GM23248 (cell line): Measurements from ENCODE around the gene INO80. TPM values are rescaled to one million over a fixed set of nuclear protein-coding genes. Genes with fewer than 3 reads are reported as not detected.
"Not testable (repeated sequence)": the region's sequence is repeated elsewhere in the genome, so short reads cannot be mapped to it uniquely, and the experiment has no call there.

Experiments
- DNase-seq: peaks from one replicate; pipeline ENCODE4 v3.0.0-alpha.2; 2015
- H2AFZ ChIP-seq: fragments of 200-600 bp; sonication (generic); 2 replicates; pipeline ENCODE4 v1.6.1; 2016; ENCODE audit warnings: antibody characterized with exemption
- H3F3A ChIP-seq: fragments of 200-600 bp; sonication (generic); 2 replicates; pipeline ENCODE4 v1.6.1; 2016; ENCODE audit warnings: mild to moderate bottlenecking, antibody characterized with exemption, mixed run types; ENCODE audit not compliant: insufficient read depth
- H3K27ac ChIP-seq: fragments of 200-600 bp; sonication (generic); 2 replicates; pipeline ENCODE4 v1.5.1; 2016; ENCODE audit warnings: mild to moderate bottlenecking
- H3K27me3 ChIP-seq: fragments of 200-600 bp; sonication (generic); replicated peaks from 2 replicates; pipeline ENCODE4 v1.6.1; 2016; ENCODE audit warnings: mild to moderate bottlenecking; ENCODE audit not compliant: insufficient read depth
- H3K36me3 ChIP-seq: fragments of 200-600 bp; sonication (generic); 2 replicates; pipeline ENCODE4 v1.6.1; 2016; ENCODE audit warnings: low read depth, mild to moderate bottlenecking
- H3K4me1 ChIP-seq: fragments of 200-600 bp; sonication (generic); 2 replicates; pipeline ENCODE4 v1.6.1; 2016; ENCODE audit warnings: mild to moderate bottlenecking; ENCODE audit not compliant: insufficient read depth
- H3K4me2 ChIP-seq: fragments of 200-600 bp; sonication (generic); one replicate; pipeline ENCODE4 v1.6.1; 2016; ENCODE audit warnings: mild to moderate bottlenecking; ENCODE audit not compliant: unreplicated experiment
- H3K4me3 ChIP-seq: fragments of 200-600 bp; sonication (generic); 2 replicates; pipeline ENCODE4 v1.5.1; 2016; ENCODE audit warnings: mild to moderate bottlenecking
- H3K79me2 ChIP-seq: fragments of 200-600 bp; sonication (generic); 2 replicates; pipeline ENCODE4 v1.6.1; 2016; ENCODE audit warnings: mild to moderate bottlenecking; ENCODE audit not compliant: insufficient read depth
- H3K9ac ChIP-seq: fragments of 200-600 bp; sonication (generic); 2 replicates; pipeline ENCODE4 v1.6.1; 2016; ENCODE audit warnings: mild to moderate bottlenecking
- H3K9me2 ChIP-seq: fragments of 200-600 bp; sonication (generic); 2 replicates; pipeline ENCODE4 v1.6.1; 2016; ENCODE audit warnings: mixed run types, mild to moderate bottlenecking, moderate library complexity; ENCODE audit not compliant: insufficient read depth
- H3K9me3 ChIP-seq: fragments of 200-600 bp; sonication (generic); one replicate; pipeline ENCODE4 v1.6.1; 2017; ENCODE audit warnings: low read depth
- H4K20me1 ChIP-seq: fragments of 200-600 bp; sonication (generic); 2 replicates; pipeline ENCODE4 v1.6.0; 2016; ENCODE audit not compliant: insufficient read depth
- EZH2 ChIP-seq: fragments of 200-600 bp; sonication (generic); IDR thresholded peaks from 2 replicates; pipeline ENCODE4 v1.6.1; 2018; ENCODE audit warnings: antibody characterized with exemption, mild to moderate bottlenecking; ENCODE audit not compliant: insufficient read depth, poor library complexity, severe bottlenecking
- EZH2phosphoT487 ChIP-seq: fragments of 200-600 bp; sonication (generic); IDR thresholded peaks from 2 replicates; pipeline ENCODE4 v1.6.1; 2018; ENCODE audit warnings: antibody characterized with exemption, moderate library complexity, mild to moderate bottlenecking, low read depth; ENCODE audit not compliant: insufficient read depth
- WGBS, 2 experiments: methylation state at CpG; one replicate each; pipeline ENCODE4 v1.1.6; 2015 to 2017; ENCODE audit warnings: low lambda C conversion rate in 2 of 2, low coverage in 1 of 2; ENCODE audit errors: missing lambda C conversion rate in 2 of 2; 5-methylcytosine and 5-hydroxymethylcytosine counted together
- in situ Hi-C: fragments of 300-500 bp; cut with MboI; formaldehyde crosslinking; loops from 2 replicates; pipeline ENCODE4 v1.15.0; 2020
- polyA plus RNA-seq: library from polyadenylated mRNA; unstranded; fragments of >200 nt; fragmentation: Nextera tagmentation; extraction: Ambion mirVana; gene quantifications from 2 replicates; pipeline ENCODE4 v1.2.1, GENCODE V29; 2016
- total RNA-seq: library from RNA; depleted of rRNA; stranded (reverse); fragments of >200 nt; shearing (Covaris generic); gene quantifications from 2 replicates; pipeline ENCODE4 v1.2.3, GENCODE V29; 2014

Gene INO80
- total and polyA plus RNA-seq, 2 experiments from 2014 or later = 5.3 to 25.9 TPM

GRCh38 chr15:41150279-41150678 lies 34.2 kb upstream of the INO80 start:
- in situ Hi-C loops = no loop called here
- WGBS, 2 experiments = 81 to 88% methylated on average over 4 of the region's 4 CpGs
- no peak for DNase-seq
- Histone ChIP-seq H3K4me2 (no peak overlapping the region), H3K79me2 (no peaks in the 10 kb centered on the region), H3K9me2 (no peaks in the 10 kb centered on the region), H3F3A (peaks cover 4% of the 10 kb centered on the region; the same call in 1 of the 2 replicates), H3K9me3 (no peaks in the 10 kb centered on the region), H3K36me3 (no peaks in the 10 kb centered on the region), H3K27ac (no peak overlapping the region), H4K20me1 (no peaks in the 10 kb centered on the region), H3K4me1 (peaks cover 8% of the 10 kb centered on the region), H3K9ac (no peak overlapping the region), H2AFZ (no peak overlapping the region), H3K4me3 (no peak overlapping the region), H3K27me3 (no peaks in the 10 kb centered on the region)
- TF ChIP-seq EZH2 (no peak), EZH2phosphoT487 (no peak)

- Histone ChIP-seq H3F3A (peaks cover 4% of the 10 kb centered on the region; the same call in 1 of the 2 replicates), H3K9me3 (no peaks in the 10 kb centered on the region), H3K4me2 (no peak overlapping the region), H3K4me3 (no peak overlapping the region), H3K4me1 (peaks cover 8% of the 10 kb centered on the region), H3K79me2 (no peaks in the 10 kb centered on the region), H3K36me3 (no peaks in the 10 kb centered on the region), H4K20me1 (no peaks in the 10 kb centered on the region), H3K27ac (no peak overlapping the region), H3K27me3 (no peaks in the 10 kb centered on the region), H3K9ac (no peak overlapping the region), H2AFZ (no peak overlapping the region), H3K9me2 (no peaks in the 10 kb centered on the region)
- in situ Hi-C loops = no loop called here
- no peak for DNase-seq
- no peak for TF ChIP-seq EZH2
- 51 to 52% methylated on average over 2 of the region's 2 CpGs for WGBS, 2 experiments
Observed at GRCh38 chr15:41148065-41148464, 32.0 kb upstream of the INO80 start.

GRCh38 chr15:41139619-41140018 lies 23.5 kb upstream of the INO80 start:
- H3K36me3 ChIP-seq = no peaks in the 10 kb centered on the region
- TF ChIP-seq EZH2phosphoT487 (no peak), EZH2 (no peak)

DNA sequence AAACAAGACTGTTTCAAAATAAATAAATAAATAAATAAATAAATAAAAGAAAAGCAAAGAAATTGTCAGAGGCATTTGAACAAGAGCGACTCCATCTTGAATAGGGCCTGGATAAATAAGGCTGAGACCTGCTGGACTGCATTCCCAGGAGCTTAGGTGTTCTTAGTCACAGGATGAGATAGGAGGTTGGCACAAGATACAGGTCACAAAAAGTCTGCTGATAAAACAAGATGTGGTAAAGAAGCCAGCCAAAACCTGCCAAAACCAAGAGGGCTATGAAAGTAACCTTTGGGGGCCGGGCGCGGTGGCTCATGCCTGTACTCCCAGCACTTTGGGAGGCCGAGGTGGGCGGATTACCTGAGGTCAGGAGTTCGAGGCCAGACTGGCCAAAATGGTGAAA lies 23.0 kb upstream of the INO80 start:
- H3K27me3 ChIP-seq, H3K36me3 ChIP-seq, DNase-seq, H3F3A ChIP-seq, H2AFZ ChIP-seq, H3K4me3 ChIP-seq, H3K79me2 ChIP-seq, H3K9ac ChIP-seq, H3K27ac ChIP-seq, H3K9me2 ChIP-seq, H3K9me3 ChIP-seq, H3K4me1 ChIP-seq, H3K4me2 ChIP-seq, in situ Hi-C loops, H4K20me1 ChIP-seq: not testable (repeated sequence)
- WGBS, 2 experiments = 89 to 93% methylated on average over 6 to 7 of the region's 7 CpGs

More at GRCh38 chr15:41139619-41140018, 23.5 kb upstream of the INO80 start:
- 77 to 93% methylated on average over 2 to 5 of the region's 5 CpGs for WGBS, 2 experiments
- no peaks in the 10 kb centered on the region for H3K79me2 ChIP-seq
- no peak overlapping the region for H3K9ac ChIP-seq
- H3K9me3 ChIP-seq = no peaks in the 10 kb centered on the region
- DNase-seq = no peak
- H3F3A ChIP-seq = no peaks in the 10 kb centered on the region
- H3K4me2 ChIP-seq = no peak overlapping the region
- in situ Hi-C loops = no loop called here
- H3K4me3 ChIP-seq = no peak overlapping the region
- no peaks in the 10 kb centered on the region for H3K4me1 ChIP-seq
- no peaks in the 10 kb centered on the region for H3K27me3 ChIP-seq
- no peaks in the 10 kb centered on the region for H3K9me2 ChIP-seq
- no peaks in the 10 kb centered on the region for H4K20me1 ChIP-seq
- H3K27ac ChIP-seq = no peak overlapping the region
- H2AFZ ChIP-seq = no peak overlapping the region

- in situ Hi-C loops, H3K27me3 ChIP-seq, H3K4me1 ChIP-seq, H3F3A ChIP-seq, H2AFZ ChIP-seq, H3K36me3 ChIP-seq, H3K9ac ChIP-seq, DNase-seq, H3K9me3 ChIP-seq, H3K4me3 ChIP-seq, H3K79me2 ChIP-seq, H4K20me1 ChIP-seq, H3K9me2 ChIP-seq, H3K27ac ChIP-seq, H3K4me2 ChIP-seq: not testable (repeated sequence)
- WGBS, 2 experiments = 54 to 58% methylated on average over 6 of the region's 6 CpGs
Observed at GRCh38 chr15:41135580-41135979, 19.5 kb upstream of the INO80 start.
